A549 (cell line): ENCODE data around the gene FAM114A2. TPM values are rescaled to one million over a fixed set of nuclear protein-coding genes. Genes with fewer than 3 reads are reported as not detected.

Source experiments
- ATAC-seq, 2 experiments: fragments of 200-7000 bp in 1 of 2; fragments of >200 bp in 1 of 2; cut with Nextera tagmentation in 1 of 2; cut with Tn5 transposase in 1 of 2; 3 replicates each; pipeline versions ENCODE4 v1.8.0 to v1.9.1; 2018 to 2020; ENCODE audit warnings: mild to moderate bottlenecking in 1 of 2, moderate library complexity in 1 of 2
- CTCF ChIA-PET: fragments of 300-600 bp; sonication (Branson Sonifier 250); formaldehyde crosslinking; extraction: SDS; loops from one replicate; lab custom pipeline; 2021; ENCODE audit warnings: antibody characterized with exemption, inconsistent platforms; lab: Yijun Ruan, JAX
- POLR2A ChIA-PET: fragments of 350-600 bp; formaldehyde crosslinking; extraction: SDS; loops from one replicate; lab custom pipeline; 2021; ENCODE audit warnings: antibody characterized with exemption, inconsistent platforms; lab: Yijun Ruan, JAX
- DNase-seq, 2 experiments: peaks; one replicate each; pipeline versions ENCODE4 v3.0.0 to v3.0.0-alpha.2; 2011 to 2016; ENCODE audit warnings: low read depth in 1 of 2, low spot score in 1 of 2
- FAIRE-seq: peaks from 2 replicates; lab custom pipeline; 2011; peaks lifted over from hg19 to GRCh38; lab: Jason Lieb, UNC
- H3K27ac ChIP-seq, 2 experiments: fragments of >200 bp; sonication (Bioruptor Twin); formaldehyde crosslinking; 3 replicates each; pipeline ENCODE4 v1.5.1; 2016 to 2017
- H3K4me1 ChIP-seq: fragments of >200 bp; sonication (Bioruptor Twin); formaldehyde crosslinking; 3 replicates; pipeline ENCODE4 v1.6.1; 2016
- H3K4me2 ChIP-seq: fragments of >200 bp; sonication (Bioruptor Twin); formaldehyde crosslinking; 3 replicates; pipeline ENCODE4 v1.6.1; 2016
- H3K4me3 ChIP-seq: fragments of >200 bp; sonication (Bioruptor Twin); formaldehyde crosslinking; 3 replicates; pipeline ENCODE4 v1.5.1; 2016
- H3K9me3 ChIP-seq: fragments of >200 bp; sonication (Bioruptor Twin); formaldehyde crosslinking; 3 replicates; pipeline ENCODE4 v1.6.1; 2016
- BCL3 ChIP-seq: fragments of >200 bp; sonication (Bioruptor Twin); formaldehyde crosslinking; IDR thresholded peaks from 3 replicates; pipeline ENCODE4 v1.6.1; 2016
- CBX2 ChIP-seq: fragments of 200-600 bp; sonication (generic); IDR thresholded peaks from 2 replicates; pipeline ENCODE4 v1.6.1; 2016; ENCODE audit warnings: low read depth, mild to moderate bottlenecking, borderline replicate concordance
- CBX8 ChIP-seq: fragments of 200-600 bp; sonication (generic); IDR thresholded peaks from 2 replicates; pipeline ENCODE4 v1.6.1; 2016
- CEBPB ChIP-seq, 2 experiments: fragments of >200 bp in 1 of 2; sonication (Bioruptor Twin) in 1 of 2; formaldehyde crosslinking in 1 of 2; IDR thresholded peaks; 2 replicates each; pipeline ENCODE4 v1.6.1; 2012 to 2016
- CHD2 ChIP-seq: fragments of 150-350 bp; IDR thresholded peaks from 2 replicates; pipeline ENCODE4 v1.6.1; 2014; ENCODE audit warnings: low read length; ENCODE audit not compliant: partially characterized antibody
- ELK1 ChIP-seq: fragments of 150-350 bp; IDR thresholded peaks from 2 replicates; pipeline ENCODE4 v1.6.1; 2014; ENCODE audit warnings: low read depth, mild to moderate bottlenecking, low read length
- HDAC2 ChIP-seq: fragments of 200-600 bp; sonication (generic); IDR thresholded peaks from 2 replicates; pipeline ENCODE4 v1.6.1; 2016
- HMGXB4 ChIP-seq: fragments of 250-450 bp; sonication (Bioruptor Pico); IDR thresholded peaks from 2 replicates; pipeline ENCODE4 v1.5.0; 2021; ENCODE audit warnings: mild to moderate bottlenecking, moderate library complexity, borderline replicate concordance
- HOXB5 ChIP-seq: fragments of 250-450 bp; sonication (Bioruptor Pico); IDR thresholded peaks from 2 replicates; pipeline ENCODE4 v1.5.0; 2020; ENCODE audit warnings: mild to moderate bottlenecking, moderate library complexity
- MYC ChIP-seq: IDR thresholded peaks from 2 replicates; pipeline ENCODE4 v1.6.1; 2012; ENCODE audit warnings: mild to moderate bottlenecking, inconsistent platforms, low read length, improper control_type of control experiment, borderline replicate concordance
- PBX3 ChIP-seq: IDR thresholded peaks from 2 replicates; pipeline ENCODE4 v1.6.1; 2012
- POLR2A ChIP-seq: IDR thresholded peaks from 2 replicates; pipeline ENCODE4 v1.6.1; 2012; ENCODE audit warnings: mild to moderate bottlenecking, low read length
- RAD21 ChIP-seq, 2 experiments: fragments of >200 bp in 1 of 2; sonication (Bioruptor Twin) in 1 of 2; formaldehyde crosslinking in 1 of 2; IDR thresholded peaks in 1 of 2; conservative IDR thresholded peaks in 1 of 2; 2 replicates in 1 of 2; 3 replicates in 1 of 2; pipeline ENCODE4 v1.6.1; 2012 to 2018; ENCODE audit warnings: inconsistent platforms in 1 of 2
- SMC3 ChIP-seq: fragments of >200 bp; sonication (Bioruptor Twin); formaldehyde crosslinking; IDR thresholded peaks from 3 replicates; pipeline ENCODE4 v1.6.1; 2018; ENCODE audit warnings: inconsistent platforms
- SREBF2 ChIP-seq: fragments of 450-650 bp; IDR thresholded peaks from 2 replicates; pipeline ENCODE4 v1.6.1; 2014; ENCODE audit warnings: mild to moderate bottlenecking, moderate library complexity
- ZC3H11A ChIP-seq: fragments of 450-650 bp; IDR thresholded peaks from 2 replicates; pipeline ENCODE4 v1.6.1; 2014; ENCODE audit warnings: antibody characterized with exemption, mild to moderate bottlenecking
- ZSCAN20 ChIP-seq: fragments of 250-450 bp; sonication (Bioruptor Pico); IDR thresholded peaks from 2 replicates; pipeline ENCODE4 v1.8.0; 2022; ENCODE audit warnings: mild to moderate bottlenecking, moderate library complexity
- WGBS: methylation state at CpG from one replicate; pipeline ENCODE4 v1.1.6; 2017; ENCODE audit errors: missing lambda C conversion rate; 5-methylcytosine and 5-hydroxymethylcytosine counted together
- polyA plus RNA-seq, 4 experiments: library from polyadenylated mRNA; depleted of rRNA in 3 of 4; stranded (reverse); fragments of >200 nt; fragmentation: RNase III in 1 of 4; extraction: RNeasy Plus Mini Kit Qiagen cat#74134 plus additional on column Dnase treatment in 1 of 4; gene quantifications; 2 replicates in 3 of 4; 3 replicates in 1 of 4; pipeline ENCODE4 v1.2.3, GENCODE V29; 2011 to 2017

The FAM114A2 gene
- polyA plus RNA-seq, 2 of the 4 experiments (the other 2 are of a cell fraction), result 14.6 to 21.3 TPM

GRCh38 chr5:154038261-154038706 lies 426 bp downstream of the FAM114A2 start:
- WGBS, result 2% methylated on average over 22 of the region's 22 CpGs
- peak overlapping the region; percentile 88 for H3K4me2 ChIP-seq
- ChIA-PET CTCF (interaction anchor here (0.5 to 1.8 kb wide), 2 partner anchors 141 to 177 kb away, joined by 3 to 4 read pairs; no protein-coding TSS in a partner anchor), POLR2A (interaction anchor here (0.5 to 1.7 kb wide), 13 partner anchors 8 to 593 kb away, joined by 3 to 12 read pairs (median 4); partner anchors contain the start of gene GALNT10)
- peak overlapping the region; percentile 82 to 87 for H3K27ac ChIP-seq
- no peak for TF ChIP-seq CBX2
- no peak for TF ChIP-seq POLR2A
- TF ChIP-seq HOXB5 (CRISPR knock-in tag), result no peak
- no peak for TF ChIP-seq ZSCAN20 (CRISPR knock-in tag)
- TF ChIP-seq ELK1, result no peak
- TF ChIP-seq PBX3, result no peak
- TF ChIP-seq BCL3, result no peak
- TF ChIP-seq RAD21 (conservative IDR thresholded peaks at IDR 0.05 in 1 of 2, IDR thresholded peaks at IDR 0.05 in 1 of 2), result no peak
- TF ChIP-seq SREBF2, result no peak
- peak overlapping the region; percentile 63 for H3K4me3 ChIP-seq
- H3K4me1 ChIP-seq, result peaks cover 12% of the 10 kb centered on the region
- ATAC-seq (peak; percentile 66 to 68), FAIRE-seq (no peak), DNase-seq (peak in 1 of 2 experiments; percentile 38)
- H3K9me3 ChIP-seq, result no peaks in the 10 kb centered on the region

- WGBS, result 91% methylated on average over 3 of the region's 3 CpGs
- no peak overlapping the region for H3K4me2 ChIP-seq
- ATAC-seq (no peak), DNase-seq (no peak), FAIRE-seq (no peak)
- H3K4me1 ChIP-seq, result peaks cover 8% of the 10 kb centered on the region
- no peak overlapping the region for H3K4me3 ChIP-seq
- TF ChIP-seq CBX8 (no peak), HDAC2 (no peak), BCL3 (no peak), SMC3 (no peak), HMGXB4 (CRISPR knock-in tag) (no peak), ZC3H11A (no peak)
- POLR2A ChIA-PET, result no interaction called here
- no peaks in the 10 kb centered on the region for H3K9me3 ChIP-seq
- no peak overlapping the region for H3K27ac ChIP-seq
- CTCF ChIA-PET, result interaction anchor here (0.6 kb wide), 1 partner anchor 28 kb away, joined by 3 read pairs; no protein-coding TSS in a partner anchor
These were observed 3.8 kb downstream of the FAM114A2 start for GRCh38 chr5:154034944-154035343.

- ChIA-PET CTCF (no interaction called here), POLR2A (no interaction called here)
- no peak for TF ChIP-seq CHD2
- TF ChIP-seq ZC3H11A, result no peak
- no peak for TF ChIP-seq MYC
- TF ChIP-seq CEBPB (IDR thresholded peaks at IDR 0.05), result no peak
- TF ChIP-seq, all 56 proteins: peak for 0
- Histone ChIP-seq H3K4me2 (no peak overlapping the region), H3K27ac (no peak overlapping the region), H3K4me1 (no peaks in the 10 kb centered on the region), H3K4me3 (no peak overlapping the region), H3K9me3 (no peaks in the 10 kb centered on the region)
- ATAC-seq, result no peak
- DNase-seq, result no peak
- FAIRE-seq, result no peak
- WGBS, result 79% methylated on average over 2 of the region's 2 CpGs
These were observed 6.7 kb downstream of the FAM114A2 start for GRCh38 chr5:154031937-154032489.
